Lower leg skin (tissue), 3 donors: ENCODE measurements around the gene HCRT.

ENCODE experiments used
- POLR2A ChIP-seq, 2 donors: fragments of 450-650 bp; IDR thresholded peaks; one replicate each; pipeline ENCODE4 v1.6.1; 2016 to 2017; ENCODE audit warnings: antibody characterized with exemption in 2 of 2, mild to moderate bottlenecking in 1 of 2, moderate library complexity in 1 of 2
- TF ChIP-seq, protein P1 (sequence below), 3 donors: fragments of 450-650 bp; IDR thresholded peaks; one replicate each; pipeline ENCODE4 v1.5.1; 2016; ENCODE audit warnings: antibody characterized with exemption in 3 of 3, mild to moderate bottlenecking in 3 of 3, moderate library complexity in 2 of 3

DNA sequence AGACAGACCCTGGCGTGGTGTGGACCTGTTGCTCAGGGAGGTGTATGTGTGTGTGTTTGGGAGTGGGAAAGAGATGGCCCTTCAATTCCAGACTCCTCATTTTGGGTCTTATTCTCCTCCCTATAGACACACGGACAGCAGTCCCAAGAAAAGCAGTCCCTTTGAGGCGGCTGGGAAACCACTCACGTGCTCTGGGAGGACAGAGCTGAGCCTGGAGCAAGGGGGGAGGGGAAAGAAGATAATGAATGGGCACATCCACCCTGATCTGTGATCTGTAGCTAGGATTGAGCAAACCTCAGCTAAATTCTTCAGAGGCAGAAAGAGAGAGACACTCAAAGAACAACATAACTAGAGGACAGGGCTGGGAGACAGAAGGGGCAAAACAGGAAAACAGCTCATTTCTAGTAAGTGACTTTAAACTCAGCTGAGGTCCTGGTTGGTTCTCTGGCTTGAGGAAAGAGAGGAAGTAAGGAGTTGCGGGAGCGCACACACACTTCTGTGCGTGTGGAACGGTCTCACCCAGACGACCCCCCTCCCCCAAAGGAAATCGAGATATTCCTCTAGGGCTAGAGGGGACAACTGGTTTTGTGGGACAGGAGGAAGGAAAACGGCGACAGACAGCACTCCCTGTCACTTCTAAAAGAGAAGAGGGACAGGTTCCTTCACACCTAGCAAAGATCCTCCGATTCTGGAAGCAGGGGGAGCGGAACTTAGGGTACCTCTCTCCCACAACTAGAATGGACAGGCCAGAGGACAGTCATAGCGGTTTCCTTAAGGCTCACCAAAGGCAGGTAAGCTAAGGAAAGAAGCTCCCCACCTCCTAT is 31.1 kb downstream of the HCRT start:
- no peak for TF ChIP-seq POLR2A (IDR thresholded peaks at IDR 0.05)
- TF ChIP-seq, protein P1, sequence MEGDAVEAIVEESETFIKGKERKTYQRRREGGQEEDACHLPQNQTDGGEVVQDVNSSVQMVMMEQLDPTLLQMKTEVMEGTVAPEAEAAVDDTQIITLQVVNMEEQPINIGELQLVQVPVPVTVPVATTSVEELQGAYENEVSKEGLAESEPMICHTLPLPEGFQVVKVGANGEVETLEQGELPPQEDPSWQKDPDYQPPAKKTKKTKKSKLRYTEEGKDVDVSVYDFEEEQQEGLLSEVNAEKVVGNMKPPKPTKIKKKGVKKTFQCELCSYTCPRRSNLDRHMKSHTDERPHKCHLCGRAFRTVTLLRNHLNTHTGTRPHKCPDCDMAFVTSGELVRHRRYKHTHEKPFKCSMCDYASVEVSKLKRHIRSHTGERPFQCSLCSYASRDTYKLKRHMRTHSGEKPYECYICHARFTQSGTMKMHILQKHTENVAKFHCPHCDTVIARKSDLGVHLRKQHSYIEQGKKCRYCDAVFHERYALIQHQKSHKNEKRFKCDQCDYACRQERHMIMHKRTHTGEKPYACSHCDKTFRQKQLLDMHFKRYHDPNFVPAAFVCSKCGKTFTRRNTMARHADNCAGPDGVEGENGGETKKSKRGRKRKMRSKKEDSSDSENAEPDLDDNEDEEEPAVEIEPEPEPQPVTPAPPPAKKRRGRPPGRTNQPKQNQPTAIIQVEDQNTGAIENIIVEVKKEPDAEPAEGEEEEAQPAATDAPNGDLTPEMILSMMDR (IDR thresholded peaks at IDR 0.05), result no peak
